ENCODE results near the gene TNFRSF21. TPM values are rescaled to one million over a fixed set of nuclear protein-coding genes. Genes with fewer than 3 reads are reported as not detected.

The TNFRSF21 gene
- total and polyA plus RNA-seq, 2 of the 8 experiments (the other 6 are each of a cell fraction or from before 2014, with no cell fraction given) = 16.4 to 52.7 TPM

GRCh38 chr6:47323321-47323720, 13.6 kb upstream of the TNFRSF21 start:
- Histone ChIP-seq H3K36me3 (ENCODE audit: control insufficient read depth in 2 of 4, insufficient read depth in 4 of 4, low read length in 3 of 4) (no peaks in the 10 kb centered on the region), H2BK15ac (ENCODE audit: low read length) (no peak overlapping the region), H4K8ac (ENCODE audit: extremely low read depth, insufficient read depth, low read length) (no peak overlapping the region), H2AFZ (ENCODE audit: low read length) (no peak overlapping the region), H2AK5ac (ENCODE audit: low read depth, low read length) (no peak overlapping the region), H2BK20ac (ENCODE audit: low read length) (no peak overlapping the region), H3K4me3 (ENCODE audit: extremely low read depth in 1 of 4, insufficient read depth in 2 of 4, low read depth in 3 of 4, low read length in 4 of 4) (no peak overlapping the region), H4K91ac (replicated peaks; ENCODE audit: insufficient read length, low read length) (no peak overlapping the region), H4K20me1 (replicated peaks in 1 of 2; ENCODE audit: control insufficient read depth in 1 of 2, insufficient read depth in 2 of 2, low read length in 2 of 2) (no peaks in the 10 kb centered on the region), H4K5ac (ENCODE audit: insufficient read length, low read depth, low read length) (no peak overlapping the region), H3K9me3 (ENCODE audit: insufficient read depth in 2 of 2, low read depth in 1 of 2, low read length in 1 of 2) (peaks cover 3% of the 10 kb centered on the region in 2 experiments; a peak in 1 of 4 replicates), H3K14ac (ENCODE audit: insufficient read length) (no peak overlapping the region), H3K56ac (replicated peaks; ENCODE audit: insufficient read length, low read depth, low read length) (no peak overlapping the region), H3K23ac (ENCODE audit: insufficient read length) (no peak overlapping the region), H2BK12ac (ENCODE audit: low read depth, low read length) (no peak overlapping the region), H3K23me2 (ENCODE audit: low read depth, low read length) (no peaks in the 10 kb centered on the region), H2BK120ac (replicated peaks; ENCODE audit: low read depth, low read length) (no peak overlapping the region), H3K18ac (ENCODE audit: extremely low read depth, low read length) (no peak overlapping the region), H3K4ac (replicated peaks; ENCODE audit: insufficient read length, low read depth, low read length) (no peak overlapping the region), H3K79me1 (ENCODE audit: low read depth, low read length) (no peaks in the 10 kb centered on the region), H3K27me3 (replicated peaks in 1 of 4; ENCODE audit: control insufficient read depth in 3 of 4, extremely low read depth in 1 of 4, insufficient read depth in 3 of 4, low read length in 3 of 4) (no peaks in the 10 kb centered on the region), H3K9ac (replicated peaks in 1 of 4; ENCODE audit: extremely low read depth in 1 of 4, low read depth in 3 of 4, low read length in 3 of 4) (no peak overlapping the region), H2BK5ac (ENCODE audit: low read depth, low read length) (no peak overlapping the region), H3K79me2 (ENCODE audit: control insufficient read depth in 1 of 2, insufficient read depth in 2 of 2, low read length in 2 of 2) (no peaks in the 10 kb centered on the region), H3K27ac (ENCODE audit: low read depth, low read length) (no peak overlapping the region), H3K4me2 (ENCODE audit: insufficient read depth in 1 of 2, low read depth in 2 of 2, low read length in 2 of 2) (no peak overlapping the region), H3K4me1 (replicated peaks in 1 of 4; ENCODE audit: control insufficient read depth in 3 of 4, insufficient read depth in 4 of 4, low read length in 3 of 4) (no peaks in the 10 kb centered on the region)
- TF ChIP-seq CTCF (IDR thresholded peaks at IDR 0.05; ENCODE audit: control extremely low read depth in 1 of 3, insufficient read depth in 1 of 3, low read depth in 1 of 3, low read length in 3 of 3) (no peak), KDM1A (IDR thresholded peaks at IDR 0.05; ENCODE audit: borderline replicate concordance, low read length) (no peak), NRF1 (IDR thresholded peaks at IDR 0.05; ENCODE audit: low read depth, low read length) (no peak)
- no peak for DNase-seq (ENCODE audit: low read depth in 1 of 2, low spot score in 2 of 2)
- POLR2A ChIA-PET (ENCODE audit: partially characterized antibody) = no interaction called here
- FAIRE-seq = no peak
- CTCF ChIA-PET (ENCODE audit: partially characterized antibody) = no interaction called here
- 79% methylated on average over 2 of the region's 2 CpGs; no CpG with 5 or more reads in 1 of the 2 experiments for WGBS, 2 experiments (ENCODE audit: extremely low coverage in 1 of 2, insufficient coverage in 1 of 2, insufficient read length in 1 of 2, insufficient replicate concordance in 2 of 2, low coverage in 1 of 2, low lambda C conversion rate in 2 of 2, missing lambda C conversion rate in 1 of 2)
